DOHH2 (cell line): ENCODE measurements around the gene TOB2.

ENCODE experiments used
- H3F3A ChIP-seq: fragments of 200-600 bp; sonication (generic), shearing (Covaris generic); 2 replicates; pipeline ENCODE4 v1.6.0; 2016; ENCODE audit warnings: antibody characterized with exemption, mild to moderate bottlenecking; ENCODE audit not compliant: control insufficient read depth, insufficient read depth
- H3K27ac ChIP-seq: fragments of 200-600 bp; sonication (generic); 2 replicates; pipeline ENCODE4 v1.5.1; 2014; ENCODE audit warnings: low read depth, mild to moderate bottlenecking, low read length, moderate library complexity
- H3K27me3 ChIP-seq: fragments of 200-600 bp; sonication (generic); 2 replicates; pipeline ENCODE4 v1.6.1; 2014; ENCODE audit warnings: mild to moderate bottlenecking, low read length, mixed read lengths; ENCODE audit not compliant: control insufficient read depth
- H3K36me3 ChIP-seq: fragments of 200-600 bp; sonication (generic); 2 replicates; pipeline ENCODE4 v1.6.1; 2014; ENCODE audit warnings: mild to moderate bottlenecking, low read length, moderate library complexity, mixed read lengths; ENCODE audit not compliant: control insufficient read depth
- H3K4me1 ChIP-seq: fragments of 200-600 bp; sonication (generic); 2 replicates; pipeline ENCODE4 v1.6.1; 2014; ENCODE audit warnings: mild to moderate bottlenecking, low read length, mixed read lengths; ENCODE audit not compliant: control insufficient read depth
- H3K4me2 ChIP-seq: fragments of 200-600 bp; sonication (generic); 2 replicates; pipeline ENCODE4 v1.6.0; 2014; ENCODE audit warnings: mild to moderate bottlenecking, low read length, moderate library complexity
- H3K4me3 ChIP-seq: fragments of 200-600 bp; sonication (generic); 2 replicates; pipeline ENCODE4 v1.5.1; 2014; ENCODE audit warnings: mild to moderate bottlenecking, low read length, mixed read lengths
- H3K79me2 ChIP-seq: fragments of 200-600 bp; sonication (generic); 2 replicates; pipeline ENCODE4 v1.6.1; 2014; ENCODE audit warnings: mild to moderate bottlenecking, low read length, mixed read lengths; ENCODE audit not compliant: control insufficient read depth
- H3K9me2 ChIP-seq: fragments of 200-600 bp; sonication (generic); replicated peaks from 2 replicates; pipeline ENCODE4 v1.6.1; 2014; ENCODE audit warnings: mild to moderate bottlenecking, low read length, mixed read lengths; ENCODE audit not compliant: control insufficient read depth
- H3K9me3 ChIP-seq: fragments of 200-600 bp; sonication (generic); 2 replicates; pipeline ENCODE4 v1.6.1; 2014; ENCODE audit warnings: antibody characterized with exemption, low read length, mixed read lengths; ENCODE audit not compliant: control insufficient read depth, insufficient read depth
- H4K20me1 ChIP-seq: fragments of 200-600 bp; sonication (generic); 2 replicates; pipeline ENCODE4 v1.6.0; 2014; ENCODE audit warnings: low read depth, mild to moderate bottlenecking, antibody characterized with exemption, low read length, moderate library complexity; ENCODE audit not compliant: control insufficient read depth, insufficient read depth
- EZH2phosphoT487 ChIP-seq: fragments of 200-600 bp; sonication (generic); IDR thresholded peaks from 2 replicates; pipeline ENCODE4 v1.6.1; 2017; ENCODE audit warnings: borderline replicate concordance, mild to moderate bottlenecking, antibody characterized with exemption, low read length, moderate library complexity, mixed read lengths
- TF ChIP-seq, protein P1 (sequence below): fragments of 200-600 bp; sonication (generic); IDR thresholded peaks from one replicate; pipeline ENCODE4 v1.5.1; 2014; ENCODE audit warnings: antibody characterized with exemption, mild to moderate bottlenecking, low read depth, low read length; ENCODE audit not compliant: poor library complexity, severe bottlenecking

The TOB2 gene

DNA sequence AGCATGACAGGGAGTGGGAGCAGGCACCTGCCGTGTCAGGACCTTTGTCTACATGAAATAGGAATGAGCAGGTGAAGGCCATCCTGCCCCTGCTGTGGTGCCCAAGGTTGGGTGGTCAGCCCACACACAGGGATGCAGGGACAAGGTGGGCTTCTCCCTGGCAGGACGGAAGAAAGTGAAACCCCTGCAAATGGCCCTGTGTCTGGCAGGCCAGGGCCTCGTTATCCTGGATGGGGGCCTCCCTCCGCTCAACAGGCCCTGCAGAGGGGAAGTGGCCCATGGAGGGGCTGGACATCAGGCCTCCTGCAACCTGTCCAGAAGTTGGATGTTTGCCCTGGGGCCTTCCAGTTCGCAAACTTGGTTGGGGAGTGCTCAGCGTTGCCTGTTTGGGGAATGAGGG is 14.9 kb downstream of the TOB2 start:
- H3K27ac ChIP-seq, result no peak overlapping the region
- H3K9me3 ChIP-seq, result no peaks in the 10 kb centered on the region
- no peaks in the 10 kb centered on the region for H3K9me2 ChIP-seq
- 0 out of 2 replicates have a peak, but pooled peaks cover 3% of the 10 kb centered on the region for H4K20me1 ChIP-seq
- no peak overlapping the region for H3K4me3 ChIP-seq
- H3K4me2 ChIP-seq, result no peak overlapping the region
- peaks cover 11% of the 10 kb centered on the region; the same call in 1 of the 2 replicates for H3F3A ChIP-seq
- H3K27me3 ChIP-seq, result no peaks in the 10 kb centered on the region
- peaks cover 4% of the 10 kb centered on the region; the same call in 1 of the 2 replicates for H3K4me1 ChIP-seq
- no peak for TF ChIP-seq EZH2phosphoT487
- TF ChIP-seq, protein P1, sequence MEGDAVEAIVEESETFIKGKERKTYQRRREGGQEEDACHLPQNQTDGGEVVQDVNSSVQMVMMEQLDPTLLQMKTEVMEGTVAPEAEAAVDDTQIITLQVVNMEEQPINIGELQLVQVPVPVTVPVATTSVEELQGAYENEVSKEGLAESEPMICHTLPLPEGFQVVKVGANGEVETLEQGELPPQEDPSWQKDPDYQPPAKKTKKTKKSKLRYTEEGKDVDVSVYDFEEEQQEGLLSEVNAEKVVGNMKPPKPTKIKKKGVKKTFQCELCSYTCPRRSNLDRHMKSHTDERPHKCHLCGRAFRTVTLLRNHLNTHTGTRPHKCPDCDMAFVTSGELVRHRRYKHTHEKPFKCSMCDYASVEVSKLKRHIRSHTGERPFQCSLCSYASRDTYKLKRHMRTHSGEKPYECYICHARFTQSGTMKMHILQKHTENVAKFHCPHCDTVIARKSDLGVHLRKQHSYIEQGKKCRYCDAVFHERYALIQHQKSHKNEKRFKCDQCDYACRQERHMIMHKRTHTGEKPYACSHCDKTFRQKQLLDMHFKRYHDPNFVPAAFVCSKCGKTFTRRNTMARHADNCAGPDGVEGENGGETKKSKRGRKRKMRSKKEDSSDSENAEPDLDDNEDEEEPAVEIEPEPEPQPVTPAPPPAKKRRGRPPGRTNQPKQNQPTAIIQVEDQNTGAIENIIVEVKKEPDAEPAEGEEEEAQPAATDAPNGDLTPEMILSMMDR, result no peak
- H3K36me3 ChIP-seq, result peaks cover 55% of the 10 kb centered on the region
- H3K79me2 ChIP-seq, result peaks cover 37% of the 10 kb centered on the region

DNA sequence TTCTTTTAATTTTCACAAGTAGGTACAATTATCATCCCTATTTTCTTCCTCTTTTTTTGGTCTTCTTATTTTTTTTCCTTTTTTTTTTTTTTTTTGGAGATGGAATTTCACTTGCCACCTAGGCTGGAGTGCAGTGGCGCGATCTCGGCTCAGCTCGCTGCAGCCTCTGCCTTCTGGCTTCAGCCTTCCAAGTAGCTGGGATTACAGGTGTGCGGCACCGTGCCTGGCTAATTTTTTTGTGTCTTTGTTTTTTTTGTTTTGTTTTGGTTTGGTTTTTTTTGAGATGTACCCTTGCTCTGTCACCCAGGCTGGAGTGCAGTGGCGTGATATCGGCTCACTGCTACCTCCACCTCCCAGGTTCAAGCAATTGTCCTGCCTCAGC is 16.7 kb downstream of the TOB2 start:
- Histone ChIP-seq H3K4me2 (no peak overlapping the region), H3K27me3 (no peaks in the 10 kb centered on the region), H3F3A (peaks cover 13% of the 10 kb centered on the region; the same call in 1 of the 2 replicates), H3K4me3 (no peak overlapping the region), H3K9me3 (no peaks in the 10 kb centered on the region), H4K20me1 (no peaks in the 10 kb centered on the region), H3K9me2 (no peaks in the 10 kb centered on the region), H3K4me1 (peaks cover 4% of the 10 kb centered on the region; the same call in 1 of the 2 replicates), H3K79me2 (peaks cover 20% of the 10 kb centered on the region), H3K27ac (no peak overlapping the region), H3K36me3 (peaks cover 46% of the 10 kb centered on the region)
- no peak for TF ChIP-seq EZH2phosphoT487
- TF ChIP-seq, protein P1, result no peak

- Histone ChIP-seq H3K27me3 (no peaks in the 10 kb centered on the region), H3K4me1 (peaks cover 4% of the 10 kb centered on the region; the same call in 1 of the 2 replicates), H3K9me3 (no peaks in the 10 kb centered on the region), H3K9me2 (no peaks in the 10 kb centered on the region), H4K20me1 (no peaks in the 10 kb centered on the region), H3K4me3 (no peak overlapping the region), H3K36me3 (peaks cover 44% of the 10 kb centered on the region), H3K27ac (no peak overlapping the region), H3F3A (peaks cover 13% of the 10 kb centered on the region; the same call in 1 of the 2 replicates), H3K79me2 (peaks cover 15% of the 10 kb centered on the region), H3K4me2 (no peak overlapping the region)
- TF ChIP-seq, protein P1, result no peak
These were observed 17.2 kb downstream of the TOB2 start for GRCh38 chr22:41429232-41429950.
